HepG2 (cell line): Measurements from ENCODE around the gene SAMM50. TPM values are rescaled to one million over a fixed set of nuclear protein-coding genes. Genes with fewer than 3 reads are reported as not detected.

Experiments
- ATAC-seq: fragments of 200-7000 bp; cut with Tn5 transposase; 3 replicates; pipeline ENCODE4 v1.9.1; 2020; ENCODE audit warnings: mild to moderate bottlenecking, moderate library complexity
- BruUV-seq: library from RNA; stranded (reverse); fragments of 400-500 nt; replicated peaks from 2 replicates; lab custom pipeline; 2021; lab: Mats Ljungman, UMichigan
- CTCF ChIA-PET: fragments of 300-600 bp; formaldehyde crosslinking; extraction: SDS; loops from one replicate; lab custom pipeline; 2021; ENCODE audit warnings: low total read pairs, inconsistent platforms, low intra/inter-chr PET ratio; lab: Yijun Ruan, JAX
- POLR2A ChIA-PET: fragments of 350-600 bp; sonication (Branson Sonifier 250); formaldehyde crosslinking; loops from one replicate; lab custom pipeline; 2020; ENCODE audit warnings: antibody characterized with exemption, inconsistent platforms; lab: Yijun Ruan, JAX
- DNase-seq: peaks from one replicate; pipeline ENCODE4 v3.0.0-alpha.2; 2015; ENCODE audit warnings: low spot score
- FAIRE-seq: peaks from 3 replicates; lab custom pipeline; 2011; peaks lifted over from hg19 to GRCh38; lab: Jason Lieb, UNC
- H2AFZ ChIP-seq: one replicate; pipeline ENCODE4 v1.6.1; 2011; ENCODE audit warnings: low read length, inconsistent platforms
- H3K27ac ChIP-seq: fragments of 300-600 bp; 3 replicates; pipeline ENCODE4 v1.8.0; 2011; ENCODE audit warnings: mixed run types, mild to moderate bottlenecking, mixed read lengths, low read length, inconsistent platforms; ENCODE audit not compliant: insufficient read depth; ENCODE audit errors: extremely low read length
- H3K27me3 ChIP-seq, 2 experiments: fragments of 200-600 bp in 1 of 2; 2 replicates in 1 of 2; 3 replicates in 1 of 2; pipeline versions ENCODE4 v1.6.0 to v1.8.0; 2011; ENCODE audit warnings: low read length in 2 of 2, mild to moderate bottlenecking in 2 of 2, moderate library complexity in 2 of 2, inconsistent platforms in 1 of 2; ENCODE audit not compliant: insufficient read depth in 2 of 2, control insufficient read depth in 1 of 2
- H3K36me3 ChIP-seq, 2 experiments: fragments of 200-600 bp in 1 of 2; replicated peaks in 1 of 2; 2 replicates in 1 of 2; 3 replicates in 1 of 2; pipeline versions ENCODE4 v1.5.1 to v1.8.0; 2011; ENCODE audit warnings: low read length in 2 of 2, inconsistent platforms in 1 of 2; ENCODE audit not compliant: insufficient read depth in 2 of 2, control insufficient read depth in 1 of 2
- H3K4me1 ChIP-seq: 2 replicates; pipeline ENCODE4 v1.5.1; 2012; ENCODE audit warnings: low read length, inconsistent platforms; ENCODE audit not compliant: insufficient read depth
- H3K4me2 ChIP-seq: 2 replicates; pipeline ENCODE4 v1.6.0; 2011; ENCODE audit warnings: low read depth, low read length, inconsistent platforms
- H3K4me3 ChIP-seq, 3 experiments: fragments of 200-600 bp in 1 of 3; sonication (generic), shearing (Covaris generic) in 1 of 3; replicated peaks in 1 of 3; 2 replicates each; pipeline ENCODE4 v1.5.1; 2011 to 2016; ENCODE audit warnings: low read length in 3 of 3, inconsistent platforms in 2 of 3, low read depth in 2 of 3, mild to moderate bottlenecking in 2 of 3, control low read depth in 1 of 3, mixed read lengths in 1 of 3; ENCODE audit not compliant: insufficient read depth in 1 of 3
- H3K79me2 ChIP-seq: one replicate; pipeline ENCODE4 v1.6.1; 2011; ENCODE audit warnings: low read length, inconsistent platforms; ENCODE audit not compliant: insufficient read depth
- H3K9ac ChIP-seq: 2 replicates; pipeline ENCODE4 v1.6.0; 2011; ENCODE audit warnings: mild to moderate bottlenecking, low read depth, low read length, inconsistent platforms; ENCODE audit not compliant: insufficient read depth
- H3K9me3 ChIP-seq: 2 replicates; pipeline ENCODE4 v1.5.1; 2012; ENCODE audit warnings: mild to moderate bottlenecking, low read length
- H4K20me1 ChIP-seq: 2 replicates; pipeline ENCODE4 v1.6.0; 2011; ENCODE audit warnings: inconsistent platforms, mild to moderate bottlenecking, low read length, moderate library complexity; ENCODE audit not compliant: insufficient read depth
- ARHGAP35 ChIP-seq: sonication (generic); formaldehyde crosslinking; IDR thresholded peaks from 2 replicates; pipeline ENCODE4 v1.9.0; 2022; ENCODE audit warnings: mild to moderate bottlenecking, inconsistent platforms, moderate library complexity, missing genetic modification reagents, borderline replicate concordance
- EZH2 ChIP-seq: conservative IDR thresholded peaks from 2 replicates; pipeline ENCODE4 v1.6.1; 2012; ENCODE audit warnings: mild to moderate bottlenecking, low read depth, low read length, moderate library complexity
- HMG20B ChIP-seq: conservative IDR thresholded peaks from 2 replicates; pipeline ENCODE4 v1.6.1; 2016; ENCODE audit warnings: missing genetic modification reagents, missing compliant biosample characterization
- RBAK ChIP-seq: sonication (generic); formaldehyde crosslinking; IDR thresholded peaks from 2 replicates; pipeline ENCODE4 v1.5.1; 2020; ENCODE audit warnings: mild to moderate bottlenecking, missing genetic modification reagents
- ZMYM3 ChIP-seq: sonication (generic); formaldehyde crosslinking; IDR thresholded peaks from 2 replicates; pipeline ENCODE4 v1.5.1; 2020; ENCODE audit warnings: mild to moderate bottlenecking, missing genetic modification reagents
- ZNF557 ChIP-seq: sonication (generic); formaldehyde crosslinking; IDR thresholded peaks from 2 replicates; pipeline ENCODE4 v1.4.0; 2020; ENCODE audit warnings: missing genetic modification reagents
- ZNF724P ChIP-seq: sonication (generic); formaldehyde crosslinking; IDR thresholded peaks from 2 replicates; pipeline ENCODE4 v1.8.0; 2022; ENCODE audit warnings: missing genetic modification reagents, borderline replicate concordance
- WGBS: methylation state at CpG from one replicate; pipeline ENCODE4 v1.1.6; 2017; ENCODE audit warnings: low lambda C conversion rate; 5-methylcytosine and 5-hydroxymethylcytosine counted together
- in situ Hi-C: cut with HindIII; loops from 2 replicates; pipeline ENCODE4 v1.10.0; 2017; ENCODE audit warnings: low pct_unique_long_range_greater_than_20kb; ENCODE audit not compliant: extremely low pct_ligation_motif_present
- intact Hi-C: fragments of 100-400 bp; cut with micrococcal nuclease; formaldehyde crosslinking; loops from one replicate; pipeline ENCODE4 v1.10.0; 2022; ENCODE audit not compliant: unreplicated experiment
- polyA plus RNA-seq, 8 experiments: library from polyadenylated mRNA; depleted of rRNA in 3 of 8; stranded (reverse) in 7 of 8; unstranded in 1 of 8; fragments of >200 nt; fragmentation: Illumina TruSeq in 4 of 8; extraction: Trizol in 4 of 8; gene quantifications; 2 replicates each; pipeline versions ENCODE4 v1.2.1 to v1.2.3, GENCODE V29; 2011 to 2016; ENCODE audit warnings: low read depth in 4 of 8, missing spikeins in 1 of 8, mixed read lengths in 1 of 8; ENCODE audit not compliant: insufficient read depth in 1 of 8
- total RNA-seq, 5 experiments: library from RNA; depleted of rRNA; stranded (reverse); fragments of >200 nt; fragmentation: Illumina TruSeq; extraction: Trizol; gene quantifications; 2 replicates each; pipeline ENCODE4 v1.2.3, GENCODE V29; 2016; ENCODE audit warnings: low read depth in 1 of 5
- TF ChIP-seq, protein P1 (sequence below): sonication (generic); formaldehyde crosslinking; IDR thresholded peaks from 2 replicates; pipeline ENCODE4 v1.4.0; 2020; ENCODE audit warnings: missing genetic modification reagents
- TF ChIP-seq, protein P2 (sequence below): sonication (generic); formaldehyde crosslinking; IDR thresholded peaks from 2 replicates; pipeline ENCODE4 v1.4.0; 2020; ENCODE audit warnings: missing genetic modification reagents; ENCODE audit errors: not compliant biosample characterization
- TF ChIP-seq, protein P3 (sequence below): sonication (generic); formaldehyde crosslinking; IDR thresholded peaks from 2 replicates; pipeline ENCODE4 v1.8.0; 2022; ENCODE audit warnings: mild to moderate bottlenecking, missing genetic modification reagents
- TF ChIP-seq, protein P4 (sequence below): sonication (generic); formaldehyde crosslinking; IDR thresholded peaks from 2 replicates; pipeline ENCODE4 v1.4.0; 2020; ENCODE audit warnings: missing genetic modification reagents, borderline replicate concordance
- TF ChIP-seq, protein P5 (sequence below): sonication (generic); formaldehyde crosslinking; IDR thresholded peaks from 2 replicates; pipeline ENCODE4 v1.5.1; 2020; ENCODE audit warnings: mild to moderate bottlenecking, missing genetic modification reagents
- TF ChIP-seq, protein P6 (sequence below): IDR thresholded peaks from 2 replicates; pipeline ENCODE4 v1.6.1; 2016; ENCODE audit warnings: missing genetic modification reagents, missing compliant biosample characterization

Gene SAMM50
- total and polyA plus RNA-seq, 2 of the 13 experiments (the other 11 are each of a cell fraction or from before 2014, with no cell fraction given) = 34.7 to 63.4 TPM

DNA sequence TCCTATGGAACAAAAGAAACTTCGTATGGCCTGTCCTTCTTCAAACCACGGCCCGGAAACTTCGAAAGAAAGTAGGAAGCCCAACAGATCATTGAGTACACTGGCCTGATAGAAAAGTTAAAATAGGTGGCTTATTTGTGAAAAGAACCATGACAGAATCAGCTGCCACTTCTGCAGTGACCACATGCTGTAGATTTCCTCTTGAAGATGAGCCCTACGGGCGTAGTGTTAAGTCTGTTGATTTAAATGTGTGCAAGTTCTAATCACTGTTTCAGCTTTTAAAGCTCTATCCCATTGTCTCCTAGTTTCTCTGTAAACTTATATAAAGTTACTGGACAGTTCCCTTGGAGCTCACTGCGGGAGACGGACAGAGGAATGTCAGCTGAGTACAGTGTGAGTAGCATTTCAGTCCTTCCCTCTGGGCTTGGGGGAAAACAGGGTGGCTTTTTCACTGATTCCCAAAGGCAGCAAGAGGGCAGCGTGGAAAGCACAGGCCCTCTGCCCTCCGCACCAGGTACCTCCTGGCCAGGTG, 17.8 kb downstream of the SAMM50 start:
- ChIA-PET POLR2A (no interaction called here), CTCF (no interaction called here)
- no peaks in the 10 kb centered on the region for H4K20me1 ChIP-seq
- H3K9me3 ChIP-seq = no peaks in the 10 kb centered on the region
- no peak for DNase-seq
- WGBS = 96% methylated on average over 8 of the region's 10 CpGs
- no peak overlapping the region for H3K4me3 ChIP-seq
- no peak overlapping the region for H2AFZ ChIP-seq
- BruUV-seq = no TSS peak
- no peak overlapping the region for H3K4me2 ChIP-seq
- no peak for ATAC-seq
- no peaks in the 10 kb centered on the region for H3K79me2 ChIP-seq
- FAIRE-seq = no peak
- no peaks in the 10 kb centered on the region for H3K4me1 ChIP-seq
- peaks cover 28 to 88% of the 10 kb centered on the region in 2 experiments for H3K36me3 ChIP-seq
- intact Hi-C loops (no loop called here), in situ Hi-C loops (no loop called here)
- no peaks in the 10 kb centered on the region for H3K27me3 ChIP-seq
- H3K27ac ChIP-seq = no peak overlapping the region
- H3K9ac ChIP-seq = no peak overlapping the region
- TF ChIP-seq ZNF557 (CRISPR knock-in tag) = no peak
- TF ChIP-seq EZH2 = no peak
- TF ChIP-seq HMG20B (CRISPR knock-in tag) = no peak
- TF ChIP-seq RBAK (CRISPR knock-in tag) = no peak
- TF ChIP-seq, protein P1, sequence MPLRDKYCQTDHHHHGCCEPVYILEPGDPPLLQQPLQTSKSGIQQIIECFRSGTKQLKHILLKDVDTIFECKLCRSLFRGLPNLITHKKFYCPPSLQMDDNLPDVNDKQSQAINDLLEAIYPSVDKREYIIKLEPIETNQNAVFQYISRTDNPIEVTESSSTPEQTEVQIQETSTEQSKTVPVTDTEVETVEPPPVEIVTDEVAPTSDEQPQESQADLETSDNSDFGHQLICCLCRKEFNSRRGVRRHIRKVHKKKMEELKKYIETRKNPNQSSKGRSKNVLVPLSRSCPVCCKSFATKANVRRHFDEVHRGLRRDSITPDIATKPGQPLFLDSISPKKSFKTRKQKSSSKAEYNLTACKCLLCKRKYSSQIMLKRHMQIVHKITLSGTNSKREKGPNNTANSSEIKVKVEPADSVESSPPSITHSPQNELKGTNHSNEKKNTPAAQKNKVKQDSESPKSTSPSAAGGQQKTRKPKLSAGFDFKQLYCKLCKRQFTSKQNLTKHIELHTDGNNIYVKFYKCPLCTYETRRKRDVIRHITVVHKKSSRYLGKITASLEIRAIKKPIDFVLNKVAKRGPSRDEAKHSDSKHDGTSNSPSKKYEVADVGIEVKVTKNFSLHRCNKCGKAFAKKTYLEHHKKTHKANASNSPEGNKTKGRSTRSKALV = no peak
- TF ChIP-seq, protein P2, sequence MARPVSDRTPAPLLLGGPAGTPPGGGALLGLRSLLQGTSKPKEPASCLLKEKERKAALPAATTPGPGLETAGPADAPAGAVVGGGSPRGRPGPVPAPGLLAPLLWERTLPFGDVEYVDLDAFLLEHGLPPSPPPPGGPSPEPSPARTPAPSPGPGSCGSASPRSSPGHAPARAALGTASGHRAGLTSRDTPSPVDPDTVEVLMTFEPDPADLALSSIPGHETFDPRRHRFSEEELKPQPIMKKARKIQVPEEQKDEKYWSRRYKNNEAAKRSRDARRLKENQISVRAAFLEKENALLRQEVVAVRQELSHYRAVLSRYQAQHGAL (CRISPR knock-in tag) = no peak
- no peak for TF ChIP-seq ZMYM3 (CRISPR knock-in tag)
- no peak for TF ChIP-seq ZNF724P
- TF ChIP-seq, protein P3, sequence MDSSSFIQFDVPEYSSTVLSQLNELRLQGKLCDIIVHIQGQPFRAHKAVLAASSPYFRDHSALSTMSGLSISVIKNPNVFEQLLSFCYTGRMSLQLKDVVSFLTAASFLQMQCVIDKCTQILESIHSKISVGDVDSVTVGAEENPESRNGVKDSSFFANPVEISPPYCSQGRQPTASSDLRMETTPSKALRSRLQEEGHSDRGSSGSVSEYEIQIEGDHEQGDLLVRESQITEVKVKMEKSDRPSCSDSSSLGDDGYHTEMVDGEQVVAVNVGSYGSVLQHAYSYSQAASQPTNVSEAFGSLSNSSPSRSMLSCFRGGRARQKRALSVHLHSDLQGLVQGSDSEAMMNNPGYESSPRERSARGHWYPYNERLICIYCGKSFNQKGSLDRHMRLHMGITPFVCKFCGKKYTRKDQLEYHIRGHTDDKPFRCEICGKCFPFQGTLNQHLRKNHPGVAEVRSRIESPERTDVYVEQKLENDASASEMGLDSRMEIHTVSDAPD (CRISPR knock-in tag) = no peak
- TF ChIP-seq, protein P4, sequence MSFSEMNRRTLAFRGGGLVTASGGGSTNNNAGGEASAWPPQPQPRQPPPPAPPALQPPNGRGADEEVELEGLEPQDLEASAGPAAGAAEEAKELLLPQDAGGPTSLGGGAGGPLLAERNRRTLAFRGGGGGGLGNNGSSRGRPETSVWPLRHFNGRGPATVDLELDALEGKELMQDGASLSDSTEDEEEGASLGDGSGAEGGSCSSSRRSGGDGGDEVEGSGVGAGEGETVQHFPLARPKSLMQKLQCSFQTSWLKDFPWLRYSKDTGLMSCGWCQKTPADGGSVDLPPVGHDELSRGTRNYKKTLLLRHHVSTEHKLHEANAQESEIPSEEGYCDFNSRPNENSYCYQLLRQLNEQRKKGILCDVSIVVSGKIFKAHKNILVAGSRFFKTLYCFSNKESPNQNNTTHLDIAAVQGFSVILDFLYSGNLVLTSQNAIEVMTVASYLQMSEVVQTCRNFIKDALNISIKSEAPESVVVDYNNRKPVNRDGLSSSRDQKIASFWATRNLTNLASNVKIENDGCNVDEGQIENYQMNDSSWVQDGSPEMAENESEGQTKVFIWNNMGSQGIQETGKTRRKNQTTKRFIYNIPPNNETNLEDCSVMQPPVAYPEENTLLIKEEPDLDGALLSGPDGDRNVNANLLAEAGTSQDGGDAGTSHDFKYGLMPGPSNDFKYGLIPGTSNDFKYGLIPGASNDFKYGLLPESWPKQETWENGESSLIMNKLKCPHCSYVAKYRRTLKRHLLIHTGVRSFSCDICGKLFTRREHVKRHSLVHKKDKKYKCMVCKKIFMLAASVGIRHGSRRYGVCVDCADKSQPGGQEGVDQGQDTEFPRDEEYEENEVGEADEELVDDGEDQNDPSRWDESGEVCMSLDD (CRISPR knock-in tag) = no peak
- TF ChIP-seq, protein P5, sequence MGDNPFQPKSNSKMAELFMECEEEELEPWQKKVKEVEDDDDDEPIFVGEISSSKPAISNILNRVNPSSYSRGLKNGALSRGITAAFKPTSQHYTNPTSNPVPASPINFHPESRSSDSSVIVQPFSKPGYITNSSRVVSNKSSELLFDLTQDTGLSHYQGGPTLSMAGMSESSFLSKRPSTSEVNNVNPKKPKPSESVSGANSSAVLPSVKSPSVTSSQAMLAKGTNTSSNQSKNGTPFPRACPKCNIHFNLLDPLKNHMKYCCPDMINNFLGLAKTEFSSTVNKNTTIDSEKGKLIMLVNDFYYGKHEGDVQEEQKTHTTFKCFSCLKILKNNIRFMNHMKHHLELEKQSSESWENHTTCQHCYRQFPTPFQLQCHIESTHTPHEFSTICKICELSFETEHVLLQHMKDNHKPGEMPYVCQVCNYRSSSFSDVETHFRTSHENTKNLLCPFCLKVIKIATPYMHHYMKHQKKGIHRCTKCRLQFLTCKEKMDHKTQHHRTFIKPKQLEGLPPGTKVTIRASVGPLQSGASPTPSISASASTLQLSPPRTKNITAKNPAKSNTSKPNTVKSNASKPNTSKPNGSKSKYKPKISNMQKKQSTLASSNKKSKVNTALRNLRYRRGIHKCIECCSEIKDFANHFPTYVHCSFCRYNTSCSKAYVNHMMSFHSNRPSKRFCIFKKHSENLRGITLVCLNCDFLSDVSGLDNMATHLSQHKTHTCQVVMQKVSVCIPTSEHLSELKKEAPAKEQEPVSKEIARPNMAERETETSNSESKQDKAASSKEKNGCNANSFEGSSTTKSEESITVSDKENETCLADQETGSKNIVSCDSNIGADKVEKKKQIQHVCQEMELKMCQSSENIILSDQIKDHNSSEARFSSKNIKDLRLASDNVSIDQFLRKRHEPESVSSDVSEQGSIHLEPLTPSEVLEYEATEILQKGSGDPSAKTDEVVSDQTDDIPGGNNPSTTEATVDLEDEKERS = no peak
- TF ChIP-seq, protein P6, sequence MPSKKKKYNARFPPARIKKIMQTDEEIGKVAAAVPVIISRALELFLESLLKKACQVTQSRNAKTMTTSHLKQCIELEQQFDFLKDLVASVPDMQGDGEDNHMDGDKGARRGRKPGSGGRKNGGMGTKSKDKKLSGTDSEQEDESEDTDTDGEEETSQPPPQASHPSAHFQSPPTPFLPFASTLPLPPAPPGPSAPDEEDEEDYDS (CRISPR knock-in tag) = no peak
- TF ChIP-seq ARHGAP35 (CRISPR knock-in tag) = no peak
